ENCODE results near the gene NDST3.

Gene NDST3

DNA sequence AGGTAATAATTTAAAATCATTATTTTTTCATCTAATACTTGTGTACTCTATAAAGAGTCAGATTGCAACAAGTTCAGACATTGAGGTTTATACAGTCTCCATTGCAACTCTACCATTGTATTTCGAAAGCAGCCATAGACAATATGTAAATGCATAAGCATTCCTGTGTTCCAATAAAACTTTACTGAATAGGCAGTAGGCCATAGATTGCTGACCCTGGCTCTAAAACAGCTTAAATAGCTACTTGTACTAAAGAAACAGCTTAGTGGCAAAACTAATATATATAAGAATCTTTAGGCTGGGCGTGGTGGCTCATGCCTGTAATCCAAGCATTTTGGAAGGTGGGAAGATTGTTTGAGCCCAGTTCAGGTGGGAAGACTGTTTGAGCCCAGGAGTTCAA is 203.2 kb downstream of the NDST3 start:
- no peak overlapping the region for H3K18ac ChIP-seq (ENCODE audit: low read length)
- no peak overlapping the region for H2BK5ac ChIP-seq (ENCODE audit: low read length)
- H4K8ac ChIP-seq (ENCODE audit: low read depth, low read length) = no peak overlapping the region

DNA sequence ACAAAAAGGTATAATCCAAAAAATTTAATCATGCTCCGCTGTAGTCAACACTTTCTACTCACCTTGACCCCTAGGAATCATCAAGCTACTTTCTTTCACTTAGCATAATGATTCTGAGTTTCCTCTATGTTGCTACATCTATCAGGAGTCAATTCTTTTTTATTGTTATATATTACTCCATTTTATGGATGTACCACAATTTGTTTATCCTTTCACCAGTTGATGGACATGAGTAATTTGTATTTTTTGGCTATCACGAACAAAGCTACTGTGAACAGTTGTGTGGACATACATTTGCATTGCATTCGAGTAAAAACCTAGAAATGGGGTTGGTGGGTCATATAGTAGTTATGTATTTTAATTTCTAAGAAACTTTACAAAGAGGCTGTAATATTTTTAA is 215.6 kb downstream of the NDST3 start:
- no peaks in the 10 kb centered on the region for H3K79me1 ChIP-seq (ENCODE audit: low read depth, low read length)
- H4K8ac ChIP-seq (ENCODE audit: low read depth, low read length) = no peak overlapping the region
- H3K36me3 ChIP-seq (replicated peaks in 1 of 2; ENCODE audit: control insufficient read depth in 2 of 2, insufficient read depth in 2 of 2, low read length in 2 of 2) = no peaks in the 10 kb centered on the region
- no peak overlapping the region for H3K23ac ChIP-seq (ENCODE audit: low read depth, low read length, poor library complexity)
- no peaks in the 10 kb centered on the region for H3K9me3 ChIP-seq (replicated peaks in 1 of 2; ENCODE audit: control insufficient read depth in 2 of 2, insufficient read depth in 1 of 2, low read depth in 1 of 2, low read length in 2 of 2)
- DNase-seq (ENCODE audit: low spot score) = no peak
- no peak overlapping the region for H2BK5ac ChIP-seq (ENCODE audit: low read length)
- WGBS, 2 donors (ENCODE audit: extremely low coverage in 2 of 2, insufficient read length in 2 of 2, insufficient replicate concordance in 1 of 2) = no CpG with 5 or more reads among the region's 3 CpGs
- H2AK5ac ChIP-seq (ENCODE audit: low read depth, low read length) = no peak overlapping the region
- no peak overlapping the region for H3K4ac ChIP-seq (ENCODE audit: low read length)
- no peak overlapping the region for H3K18ac ChIP-seq (ENCODE audit: low read length)
- H3K4me1 ChIP-seq (ENCODE audit: control insufficient read depth in 2 of 2, insufficient read depth in 1 of 2, low read depth in 1 of 2, low read length in 2 of 2) = no peaks in the 10 kb centered on the region
- H2AFZ ChIP-seq (ENCODE audit: low read length) = no peak overlapping the region
- no peak overlapping the region for H3K14ac ChIP-seq (ENCODE audit: low read length)
- H4K91ac ChIP-seq (ENCODE audit: low read depth, low read length, poor library complexity) = no peak overlapping the region
- H3K27me3 ChIP-seq (ENCODE audit: control insufficient read depth in 3 of 3, insufficient read depth in 3 of 3, low read depth in 1 of 3, low read length in 3 of 3) = no peaks in the 10 kb centered on the region
- no peak overlapping the region for H2BK120ac ChIP-seq (ENCODE audit: low read depth, low read length)
- no peak overlapping the region for H3K27ac ChIP-seq (replicated peaks; ENCODE audit: low read length)
- no peak overlapping the region for H3K4me3 ChIP-seq (ENCODE audit: low read length in 2 of 2)
- H3K9ac ChIP-seq (ENCODE audit: low read depth, low read length, poor library complexity) = no peak overlapping the region
- no peak overlapping the region for H3K4me2 ChIP-seq (ENCODE audit: insufficient read depth, low read length, poor library complexity, severe bottlenecking)
- H2BK15ac ChIP-seq (ENCODE audit: low read length) = no peak overlapping the region
- no peak overlapping the region for H2BK12ac ChIP-seq (ENCODE audit: low read length)

More for the DNA sequence above, 203.2 kb downstream of the NDST3 start:
- Histone ChIP-seq H3K4me2 (ENCODE audit: insufficient read depth, low read length, poor library complexity, severe bottlenecking) (no peak overlapping the region), H3K9me3 (replicated peaks in 1 of 2; ENCODE audit: control insufficient read depth in 2 of 2, insufficient read depth in 1 of 2, low read depth in 1 of 2, low read length in 2 of 2) (no peaks in the 10 kb centered on the region), H2AFZ (ENCODE audit: low read length) (no peak overlapping the region), H3K23ac (ENCODE audit: low read depth, low read length, poor library complexity) (no peak overlapping the region), H2AK5ac (ENCODE audit: low read depth, low read length) (no peak overlapping the region), H2BK120ac (ENCODE audit: low read depth, low read length) (no peak overlapping the region), H2BK12ac (ENCODE audit: low read length) (no peak overlapping the region), H2BK15ac (ENCODE audit: low read length) (no peak overlapping the region), H3K9ac (ENCODE audit: low read depth, low read length, poor library complexity) (no peak overlapping the region), H3K14ac (ENCODE audit: low read length) (no peak overlapping the region), H4K91ac (ENCODE audit: low read depth, low read length, poor library complexity) (no peak overlapping the region), H3K4me1 (ENCODE audit: control insufficient read depth in 2 of 2, insufficient read depth in 1 of 2, low read depth in 1 of 2, low read length in 2 of 2) (no peaks in the 10 kb centered on the region), H3K27ac (replicated peaks; ENCODE audit: low read length) (no peak overlapping the region), H3K79me1 (ENCODE audit: low read depth, low read length) (no peaks in the 10 kb centered on the region), H3K4me3 (ENCODE audit: low read length in 2 of 2) (no peak overlapping the region), H3K27me3 (ENCODE audit: control insufficient read depth in 3 of 3, insufficient read depth in 3 of 3, low read depth in 1 of 3, low read length in 3 of 3) (peaks cover 0 to 2% (median 0%) of the 10 kb centered on the region in 3 experiments), H3K36me3 (replicated peaks in 1 of 2; ENCODE audit: control insufficient read depth in 2 of 2, insufficient read depth in 2 of 2, low read length in 2 of 2) (no peaks in the 10 kb centered on the region), H3K4ac (ENCODE audit: low read length) (no peak overlapping the region)
- no CpG with 5 or more reads among the region's 2 CpGs for WGBS, 2 donors (ENCODE audit: extremely low coverage in 2 of 2, insufficient read length in 2 of 2, insufficient replicate concordance in 1 of 2)
- DNase-seq (ENCODE audit: low spot score) = no peak

DNA sequence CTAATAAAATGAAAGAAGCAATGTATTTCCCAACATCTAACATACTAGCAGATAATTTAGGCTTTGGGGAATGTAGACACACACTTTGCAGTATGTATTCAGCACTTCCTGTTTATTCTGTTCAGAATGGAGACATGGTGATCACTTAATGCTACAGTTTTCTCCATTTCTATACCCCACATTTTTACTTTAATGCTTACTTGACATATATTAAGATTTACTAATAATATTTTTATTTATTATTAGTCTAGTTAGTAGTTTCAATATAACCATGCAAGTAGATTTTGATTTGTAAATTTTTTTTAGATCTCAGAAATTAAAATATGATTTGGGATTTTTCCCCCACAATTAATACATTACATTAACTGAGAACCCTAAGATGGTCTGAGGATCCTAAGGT is 220.1 kb downstream of the NDST3 start:
- H4K8ac ChIP-seq (ENCODE audit: low read depth, low read length) = no peak overlapping the region
- no peak overlapping the region for H2BK12ac ChIP-seq (ENCODE audit: low read length)
- H2BK5ac ChIP-seq (ENCODE audit: low read length) = no peak overlapping the region
- no peak overlapping the region for H2BK120ac ChIP-seq (ENCODE audit: low read depth, low read length)
- H3K9me3 ChIP-seq (replicated peaks in 1 of 2; ENCODE audit: control insufficient read depth in 2 of 2, insufficient read depth in 1 of 2, low read depth in 1 of 2, low read length in 2 of 2) = no peaks in the 10 kb centered on the region
- H3K4me2 ChIP-seq (ENCODE audit: insufficient read depth, low read length, poor library complexity, severe bottlenecking) = no peak overlapping the region
- H2BK15ac ChIP-seq (ENCODE audit: low read length) = no peak overlapping the region
- H3K36me3 ChIP-seq (replicated peaks in 1 of 2; ENCODE audit: control insufficient read depth in 2 of 2, insufficient read depth in 2 of 2, low read length in 2 of 2) = no peaks in the 10 kb centered on the region
- no peak overlapping the region for H2AFZ ChIP-seq (ENCODE audit: low read length)
- no peak overlapping the region for H3K18ac ChIP-seq (ENCODE audit: low read length)
- H3K4me3 ChIP-seq (ENCODE audit: low read length in 2 of 2) = no peak overlapping the region
- H2AK5ac ChIP-seq (ENCODE audit: low read depth, low read length) = no peak overlapping the region
- no peak overlapping the region for H3K27ac ChIP-seq (replicated peaks; ENCODE audit: low read length)
- no peak overlapping the region for H3K23ac ChIP-seq (ENCODE audit: low read depth, low read length, poor library complexity)
- no peak for DNase-seq (ENCODE audit: low spot score)
- no peak overlapping the region for H4K91ac ChIP-seq (ENCODE audit: low read depth, low read length, poor library complexity)
- H3K4me1 ChIP-seq (ENCODE audit: control insufficient read depth in 2 of 2, insufficient read depth in 1 of 2, low read depth in 1 of 2, low read length in 2 of 2) = no peaks in the 10 kb centered on the region
- no peaks in the 10 kb centered on the region for H3K27me3 ChIP-seq (ENCODE audit: control insufficient read depth in 3 of 3, insufficient read depth in 3 of 3, low read depth in 1 of 3, low read length in 3 of 3)
- no peaks in the 10 kb centered on the region for H3K79me1 ChIP-seq (ENCODE audit: low read depth, low read length)
- H3K14ac ChIP-seq (ENCODE audit: low read length) = no peak overlapping the region
- H3K4ac ChIP-seq (ENCODE audit: low read length) = no peak overlapping the region
- no peak overlapping the region for H3K9ac ChIP-seq (ENCODE audit: low read depth, low read length, poor library complexity)

GRCh38 chr4:118259111-118259510 is 224.8 kb downstream of the NDST3 start:
- no peaks in the 10 kb centered on the region for H3K27me3 ChIP-seq (ENCODE audit: control insufficient read depth in 3 of 3, insufficient read depth in 3 of 3, low read depth in 1 of 3, low read length in 3 of 3)
- no CpG with 5 or more reads among the region's 3 CpGs for WGBS, 2 donors (ENCODE audit: extremely low coverage in 2 of 2, insufficient read length in 2 of 2, insufficient replicate concordance in 1 of 2)

More at GRCh38 chr4:118259111-118259510, 224.8 kb downstream of the NDST3 start:
- H4K8ac ChIP-seq (ENCODE audit: low read depth, low read length) = no peak overlapping the region
- H2AK5ac ChIP-seq (ENCODE audit: low read depth, low read length) = no peak overlapping the region
- no peak overlapping the region for H3K14ac ChIP-seq (ENCODE audit: low read length)
- H3K18ac ChIP-seq (ENCODE audit: low read length) = no peak overlapping the region
- no peaks in the 10 kb centered on the region for H3K36me3 ChIP-seq (replicated peaks in 1 of 2; ENCODE audit: control insufficient read depth in 2 of 2, insufficient read depth in 2 of 2, low read length in 2 of 2)
- H3K4me2 ChIP-seq (ENCODE audit: insufficient read depth, low read length, poor library complexity, severe bottlenecking) = no peak overlapping the region
- no peaks in the 10 kb centered on the region for H3K4me1 ChIP-seq (ENCODE audit: control insufficient read depth in 2 of 2, insufficient read depth in 1 of 2, low read depth in 1 of 2, low read length in 2 of 2)
- H3K23ac ChIP-seq (ENCODE audit: low read depth, low read length, poor library complexity) = no peak overlapping the region
- H3K9me3 ChIP-seq (replicated peaks in 1 of 2; ENCODE audit: control insufficient read depth in 2 of 2, insufficient read depth in 1 of 2, low read depth in 1 of 2, low read length in 2 of 2) = no peaks in the 10 kb centered on the region
- H3K79me1 ChIP-seq (ENCODE audit: low read depth, low read length) = no peaks in the 10 kb centered on the region
- no peak overlapping the region for H3K4me3 ChIP-seq (ENCODE audit: low read length in 2 of 2)
- no peak overlapping the region for H2BK15ac ChIP-seq (ENCODE audit: low read length)
- no peak overlapping the region for H2BK5ac ChIP-seq (ENCODE audit: low read length)
- H3K27ac ChIP-seq (replicated peaks; ENCODE audit: low read length) = no peak overlapping the region
- H4K91ac ChIP-seq (ENCODE audit: low read depth, low read length, poor library complexity) = no peak overlapping the region
- H2AFZ ChIP-seq (ENCODE audit: low read length) = no peak overlapping the region
- no peak overlapping the region for H2BK120ac ChIP-seq (ENCODE audit: low read depth, low read length)
- no peak for DNase-seq (ENCODE audit: low spot score)
- H2BK12ac ChIP-seq (ENCODE audit: low read length) = no peak overlapping the region
- no peak overlapping the region for H3K4ac ChIP-seq (ENCODE audit: low read length)
- no peak overlapping the region for H3K9ac ChIP-seq (ENCODE audit: low read depth, low read length, poor library complexity)
